Measurements from ENCODE around the gene VPS35L. TPM values are rescaled to one million over a fixed set of nuclear protein-coding genes. Genes with fewer than 3 reads are reported as not detected.

VPS35L gene
- total RNA-seq, 4 donors from 2014 or later, result 29.2 to 55.8 (median 44.9) TPM

- TF ChIP-seq, protein P1, sequence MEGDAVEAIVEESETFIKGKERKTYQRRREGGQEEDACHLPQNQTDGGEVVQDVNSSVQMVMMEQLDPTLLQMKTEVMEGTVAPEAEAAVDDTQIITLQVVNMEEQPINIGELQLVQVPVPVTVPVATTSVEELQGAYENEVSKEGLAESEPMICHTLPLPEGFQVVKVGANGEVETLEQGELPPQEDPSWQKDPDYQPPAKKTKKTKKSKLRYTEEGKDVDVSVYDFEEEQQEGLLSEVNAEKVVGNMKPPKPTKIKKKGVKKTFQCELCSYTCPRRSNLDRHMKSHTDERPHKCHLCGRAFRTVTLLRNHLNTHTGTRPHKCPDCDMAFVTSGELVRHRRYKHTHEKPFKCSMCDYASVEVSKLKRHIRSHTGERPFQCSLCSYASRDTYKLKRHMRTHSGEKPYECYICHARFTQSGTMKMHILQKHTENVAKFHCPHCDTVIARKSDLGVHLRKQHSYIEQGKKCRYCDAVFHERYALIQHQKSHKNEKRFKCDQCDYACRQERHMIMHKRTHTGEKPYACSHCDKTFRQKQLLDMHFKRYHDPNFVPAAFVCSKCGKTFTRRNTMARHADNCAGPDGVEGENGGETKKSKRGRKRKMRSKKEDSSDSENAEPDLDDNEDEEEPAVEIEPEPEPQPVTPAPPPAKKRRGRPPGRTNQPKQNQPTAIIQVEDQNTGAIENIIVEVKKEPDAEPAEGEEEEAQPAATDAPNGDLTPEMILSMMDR (IDR thresholded peaks at IDR 0.05; ENCODE audit: low read depth), result no peak
Measured at GRCh38 chr16:19609359-19609758, 53.9 kb downstream of the VPS35L start.

GRCh38 chr16:19610200-19610599, 54.7 kb downstream of the VPS35L start:
- TF ChIP-seq, protein P1 (IDR thresholded peaks at IDR 0.05; ENCODE audit: low read depth), result no peak

DNA sequence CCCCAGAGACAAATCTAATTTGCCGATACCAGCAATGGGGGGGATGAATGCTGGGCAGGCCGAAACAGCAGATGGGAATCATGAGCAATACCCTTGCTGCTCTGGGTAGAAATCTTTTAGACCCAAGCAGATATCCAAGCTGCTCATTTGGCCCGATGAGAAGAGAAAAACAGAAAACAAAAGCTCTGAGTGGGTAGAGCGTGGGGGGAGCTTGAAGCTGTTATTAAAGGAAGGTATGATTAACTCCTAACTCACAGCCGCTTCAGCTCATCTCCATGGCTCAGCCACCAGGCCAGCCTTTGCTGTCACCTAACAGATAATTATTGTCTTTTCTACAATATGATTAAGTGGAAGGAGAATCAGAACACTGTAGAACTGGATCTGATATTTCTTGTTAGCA, 58.3 kb downstream of the VPS35L start:
- TF ChIP-seq, protein P1 (IDR thresholded peaks at IDR 0.05; ENCODE audit: low read depth), result no peak

DNA sequence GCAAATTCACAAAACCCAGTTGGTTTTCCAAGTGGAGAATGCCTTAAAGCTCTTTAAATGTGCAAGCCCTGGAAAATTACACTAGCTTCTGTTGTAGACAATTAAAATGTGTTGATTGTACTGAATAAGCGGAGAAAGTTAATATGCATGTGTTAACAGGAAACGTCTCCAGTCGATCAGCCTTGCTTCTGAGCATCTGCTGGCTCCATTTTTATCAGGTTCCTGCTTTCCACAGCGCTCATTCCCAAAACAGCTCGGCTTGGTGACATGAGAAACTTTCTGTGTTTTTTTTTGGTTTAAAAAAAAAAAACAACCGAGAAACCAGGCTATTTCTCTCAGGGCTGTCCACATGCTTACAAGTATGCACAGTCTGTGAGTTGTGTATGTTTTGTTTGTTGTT, 60.7 kb downstream of the VPS35L start:
- TF ChIP-seq, protein P1 (IDR thresholded peaks at IDR 0.05; ENCODE audit: low read depth), result no peak

GRCh38 chr16:19618876-19619275, 63.4 kb downstream of the VPS35L start:
- TF ChIP-seq, protein P1 (IDR thresholded peaks at IDR 0.05; ENCODE audit: low read depth), result no peak

DNA sequence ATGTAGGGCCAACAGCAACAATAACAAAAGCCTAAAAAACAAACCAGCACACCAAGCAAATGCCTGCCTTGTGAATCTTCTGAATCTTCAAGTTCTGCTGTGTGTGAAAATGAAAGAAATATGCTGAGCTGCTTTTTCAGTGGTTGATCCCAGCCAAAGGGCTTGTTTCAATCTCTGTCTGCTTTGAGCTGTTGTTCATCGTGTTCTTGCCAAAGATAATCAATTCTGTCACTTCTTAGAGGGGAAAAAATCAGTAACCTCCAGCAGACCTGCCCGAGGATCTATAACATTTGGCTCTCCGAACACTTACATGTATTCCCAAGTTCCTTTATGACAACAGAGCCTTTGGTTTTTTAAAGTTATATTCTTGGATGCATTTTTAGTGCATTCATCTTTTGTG, 65.9 kb downstream of the VPS35L start:
- TF ChIP-seq, protein P1 (IDR thresholded peaks at IDR 0.05; ENCODE audit: low read depth), result no peak

DNA sequence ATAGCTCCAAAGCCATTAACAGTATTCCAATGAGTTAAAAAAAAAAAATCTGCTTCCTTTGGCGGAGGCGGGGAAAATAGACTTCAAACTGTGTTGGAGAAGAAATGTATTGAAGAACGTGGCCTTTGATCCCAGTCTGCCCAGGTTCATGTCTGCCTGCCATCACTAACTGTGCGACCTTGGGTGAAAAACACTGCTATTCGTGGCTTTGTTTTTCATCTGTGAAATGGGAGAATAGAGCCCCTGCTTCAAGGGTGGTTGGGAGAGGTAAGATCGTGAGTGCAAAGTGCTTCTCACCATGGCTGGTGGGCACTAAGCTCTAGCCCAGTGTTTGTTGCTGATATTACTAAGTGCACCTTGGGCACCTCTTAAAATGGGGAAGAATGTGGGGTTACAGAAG, 69.5 kb downstream of the VPS35L start:
- TF ChIP-seq, protein P1 (IDR thresholded peaks at IDR 0.05; ENCODE audit: low read depth), result no peak
